ENCODE measurements around the gene BTBD16. TPM values are rescaled to one million over a fixed set of nuclear protein-coding genes. Genes with fewer than 3 reads are reported as not detected.
A peak's percentile ranks its signal among the peaks of the same experiment; 100 is the strongest.

The BTBD16 gene
- total RNA-seq, 1 donor from 2014 or later = not detected

GRCh38 chr10:122308417-122309141 is 37.5 kb downstream of the BTBD16 start:
- peaks cover 40% of the 10 kb centered on the region for H3K4me1 ChIP-seq
- no peak overlapping the region for H3K4me3 ChIP-seq
- H3K27me3 ChIP-seq = no peaks in the 10 kb centered on the region
- TF ChIP-seq POLR2AphosphoS5 (IDR thresholded peaks at IDR 0.05; ENCODE audit: insufficient read depth in 1 of 2, low read depth in 1 of 2) = no peak
- TF ChIP-seq POLR2A (IDR thresholded peaks at IDR 0.05) = no peak
- no peak for TF ChIP-seq CTCF (IDR thresholded peaks at IDR 0.05)
- H3K27ac ChIP-seq = peak overlapping the region; percentile 83
- intact Hi-C loops (cut with DNase I) = no loop called here
- H3K9me3 ChIP-seq = no peaks in the 10 kb centered on the region
- DNase-seq (ENCODE audit: extremely low spot score in 2 of 2) = peak; percentile 43 to 85
- no peaks in the 10 kb centered on the region for H3K36me3 ChIP-seq

DNA sequence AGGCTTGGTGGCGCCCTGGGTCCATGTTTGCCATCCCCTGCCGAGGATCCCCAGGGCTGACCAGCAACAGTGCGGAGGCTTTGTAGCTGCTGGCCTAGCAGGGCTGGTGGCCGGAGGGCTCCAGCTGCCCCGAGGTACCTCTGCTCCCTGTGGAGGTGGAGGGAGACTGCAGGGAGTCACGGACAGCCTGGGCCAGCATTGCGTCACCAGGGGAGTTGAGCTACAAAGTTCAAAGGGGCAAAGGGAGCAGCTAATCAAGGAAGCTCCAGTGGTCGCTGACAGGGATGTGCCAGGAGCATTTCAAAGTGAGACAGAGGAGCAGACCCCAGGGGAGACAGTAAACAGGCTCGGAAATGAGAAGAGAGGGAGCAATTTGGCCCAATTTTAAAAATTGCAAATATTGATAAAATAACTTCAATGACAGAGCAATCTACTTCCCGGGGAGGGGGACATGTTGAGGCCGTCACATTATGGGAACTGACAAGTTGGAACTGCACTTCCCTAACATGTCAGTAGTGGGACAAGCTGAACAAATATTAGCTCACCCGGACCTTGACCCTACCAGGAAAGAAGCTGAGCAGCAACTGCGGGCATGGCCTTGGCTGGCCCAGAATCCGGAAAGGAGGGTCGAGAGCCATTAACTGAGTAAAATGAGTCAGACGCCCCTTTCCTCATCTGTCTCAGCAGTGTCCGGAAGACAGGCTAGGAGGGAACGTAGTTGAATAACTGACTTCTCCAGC is 39.4 kb downstream of the BTBD16 start:
- intact Hi-C loops (cut with DNase I) = no loop called here
- no peak overlapping the region for H3K4me3 ChIP-seq
- H3K27ac ChIP-seq = peak overlapping the region; percentile 83
- peaks cover 40% of the 10 kb centered on the region for H3K4me1 ChIP-seq
- H3K36me3 ChIP-seq = no peaks in the 10 kb centered on the region
- no peaks in the 10 kb centered on the region for H3K27me3 ChIP-seq
- no peaks in the 10 kb centered on the region for H3K9me3 ChIP-seq
- no peak for TF ChIP-seq CTCF (IDR thresholded peaks at IDR 0.05)
- TF ChIP-seq POLR2A (IDR thresholded peaks at IDR 0.05) = no peak
- TF ChIP-seq POLR2AphosphoS5 (IDR thresholded peaks at IDR 0.05; ENCODE audit: insufficient read depth in 1 of 2, low read depth in 1 of 2) = no peak
- peak in 1 of 2 donors; percentile 82 for DNase-seq (ENCODE audit: extremely low spot score in 2 of 2)

- no peak for TF ChIP-seq POLR2AphosphoS5 (IDR thresholded peaks at IDR 0.05; ENCODE audit: insufficient read depth in 1 of 2, low read depth in 1 of 2)
- Histone ChIP-seq H3K4me3 (no peak overlapping the region), H3K36me3 (no peaks in the 10 kb centered on the region), H3K27me3 (no peaks in the 10 kb centered on the region), H3K9me3 (no peaks in the 10 kb centered on the region), H3K4me1 (peaks cover 40% of the 10 kb centered on the region), H3K27ac (no peak overlapping the region)
- DNase-seq (ENCODE audit: extremely low spot score in 2 of 2) = no peak
- intact Hi-C loops (cut with DNase I) = no loop called here
These were observed 39.9 kb downstream of the BTBD16 start for GRCh38 chr10:122311051-122311410.

DNA sequence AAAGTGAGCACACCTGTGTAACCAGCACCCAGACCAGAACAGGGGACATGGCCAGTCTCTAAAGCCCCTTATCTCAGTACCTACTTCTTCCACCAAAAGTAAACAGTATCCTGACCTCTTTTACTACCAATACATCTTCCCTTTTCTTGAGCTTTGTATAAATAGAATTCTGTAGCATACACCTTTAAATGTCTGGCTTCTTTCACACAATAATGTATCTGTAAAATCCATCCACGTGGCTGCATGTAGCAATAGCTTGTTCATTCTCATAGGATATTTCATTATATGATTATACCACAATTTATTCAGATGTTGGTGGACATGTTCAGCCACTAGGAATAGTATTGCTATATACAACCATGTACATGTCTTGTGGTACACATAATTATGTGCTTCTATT is 40.6 kb downstream of the BTBD16 start:
- Histone ChIP-seq H3K9me3 (no peaks in the 10 kb centered on the region), H3K27me3 (no peaks in the 10 kb centered on the region), H3K27ac (no peak overlapping the region), H3K4me1 (peaks cover 39% of the 10 kb centered on the region), H3K36me3 (no peaks in the 10 kb centered on the region), H3K4me3 (no peak overlapping the region)
- intact Hi-C loops (cut with DNase I) = no loop called here
- TF ChIP-seq POLR2A (IDR thresholded peaks at IDR 0.05) (no peak), CTCF (IDR thresholded peaks at IDR 0.05) (no peak), POLR2AphosphoS5 (IDR thresholded peaks at IDR 0.05; ENCODE audit: insufficient read depth in 1 of 2, low read depth in 1 of 2) (no peak)
- no peak for DNase-seq (ENCODE audit: extremely low spot score in 2 of 2)

GRCh38 chr10:122316224-122316884 is 45.3 kb downstream of the BTBD16 start:
- Histone ChIP-seq H3K9me3 (no peaks in the 10 kb centered on the region), H3K27me3 (no peaks in the 10 kb centered on the region), H3K4me3 (no peak overlapping the region), H3K27ac (no peak overlapping the region), H3K36me3 (no peaks in the 10 kb centered on the region), H3K4me1 (no peaks in the 10 kb centered on the region)
- intact Hi-C loops (cut with DNase I) = no loop called here
- DNase-seq (ENCODE audit: extremely low spot score in 2 of 2) = no peak
- TF ChIP-seq CTCF (IDR thresholded peaks at IDR 0.05) = no peak
- TF ChIP-seq POLR2AphosphoS5 (IDR thresholded peaks at IDR 0.05; ENCODE audit: insufficient read depth in 1 of 2, low read depth in 1 of 2) = no peak
- no peak for TF ChIP-seq POLR2A (IDR thresholded peaks at IDR 0.05)
